Activated CD4-positive, alpha-beta T cell treated with anti-CD3 and anti-CD28 coated beads, Interleukin-10, Interleukin-2, amounts not matched to agents 100 ng/mL and 50 ng/mL, durations not matched to agents 16 hours and 8 hours (primary cell): ENCODE measurements around the gene TMEM101.
"Not testable (repeated sequence)": the region's sequence is repeated elsewhere in the genome, so short reads cannot be mapped to it uniquely, and the experiment has no call there.

Source experiments
- DNase-seq: peaks from one replicate; pipeline ENCODE4 v3.0.0-alpha.2; 2020

TMEM101 gene

GRCh38 chr17:43972444-43973212, 42.1 kb downstream of the TMEM101 start:
- not testable (repeated sequence) for DNase-seq

- not testable (repeated sequence) for DNase-seq
These were observed 43.3 kb downstream of the TMEM101 start for GRCh38 chr17:43971436-43971835.

GRCh38 chr17:43970366-43970765, 44.4 kb downstream of the TMEM101 start:
- no peak for DNase-seq

- no peak for DNase-seq
These were observed 47.4 kb downstream of the TMEM101 start for GRCh38 chr17:43967251-43967875.

GRCh38 chr17:43966276-43966675, 48.5 kb downstream of the TMEM101 start:
- DNase-seq = no peak

- no peak for DNase-seq
These were observed 52.3 kb downstream of the TMEM101 start for GRCh38 chr17:43962479-43962878.

- DNase-seq = no peak
These were observed 52.8 kb downstream of the TMEM101 start for GRCh38 chr17:43961954-43962353.

GRCh38 chr17:43961292-43961691, 53.5 kb downstream of the TMEM101 start:
- not testable (repeated sequence) for DNase-seq
